Activated gamma-delta T cell (primary cell): ENCODE results near the gene ADAMTSL3.

ENCODE experiments used
- DNase-seq: peaks from one replicate; lab custom pipeline; 2025; lab: John Stamatoyannopoulos, UW

ADAMTSL3 gene

DNA sequence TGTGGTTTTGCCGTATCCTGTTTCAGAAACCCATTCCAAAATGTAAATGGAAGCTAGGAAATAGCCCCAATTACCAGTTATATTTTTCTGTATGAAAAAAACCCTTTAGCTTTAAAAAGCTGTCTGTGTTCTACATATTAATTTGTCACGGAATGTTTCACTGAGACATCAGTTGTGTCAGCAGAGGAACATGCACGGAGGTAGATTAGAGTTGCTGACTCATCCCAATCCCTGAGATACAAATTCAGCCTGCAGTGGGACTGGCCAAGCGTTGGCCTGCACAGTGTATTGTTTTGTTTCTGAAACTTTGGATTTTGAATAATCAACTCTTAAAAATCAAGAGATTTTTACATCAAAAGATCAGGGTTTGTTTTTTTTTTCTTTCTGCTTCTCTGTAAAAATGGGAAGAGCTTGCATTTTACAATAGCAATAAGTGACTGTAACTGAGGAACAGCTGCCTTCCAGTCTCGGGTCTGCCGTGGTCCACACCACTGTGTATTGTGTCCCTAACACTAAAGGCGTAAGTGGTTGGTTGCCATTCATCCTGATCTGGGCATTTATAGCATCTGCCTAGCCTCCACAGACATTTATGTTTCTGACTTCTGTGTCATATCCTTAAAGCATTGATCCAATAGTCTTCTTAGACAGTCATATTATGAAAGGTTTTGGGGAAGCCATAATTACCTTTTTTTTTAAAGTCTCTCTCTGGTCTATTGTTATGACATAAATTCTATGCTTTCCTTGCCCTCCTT, 218.1 kb downstream of the ADAMTSL3 start:
- no peak for DNase-seq

DNA sequence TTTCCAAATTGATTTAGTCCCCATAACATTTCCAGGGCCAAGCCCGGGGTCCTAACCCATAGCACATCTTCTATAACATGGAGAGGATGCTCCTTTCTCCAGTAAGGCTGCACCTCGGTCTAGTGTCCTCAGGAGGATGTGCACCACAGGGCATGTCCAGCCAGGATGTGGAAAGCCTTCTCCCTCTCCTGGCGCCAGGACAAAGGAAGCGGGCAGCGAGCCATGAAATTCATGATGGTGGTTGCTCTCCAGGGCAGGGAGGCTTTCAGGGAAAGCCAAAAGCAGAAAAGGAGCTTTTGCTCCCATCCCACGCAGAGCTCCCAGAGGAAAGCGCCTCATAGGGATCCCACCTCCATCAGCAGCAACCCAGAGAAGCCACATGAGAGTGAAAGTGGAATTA, 220.0 kb downstream of the ADAMTSL3 start:
- no peak for DNase-seq

DNA sequence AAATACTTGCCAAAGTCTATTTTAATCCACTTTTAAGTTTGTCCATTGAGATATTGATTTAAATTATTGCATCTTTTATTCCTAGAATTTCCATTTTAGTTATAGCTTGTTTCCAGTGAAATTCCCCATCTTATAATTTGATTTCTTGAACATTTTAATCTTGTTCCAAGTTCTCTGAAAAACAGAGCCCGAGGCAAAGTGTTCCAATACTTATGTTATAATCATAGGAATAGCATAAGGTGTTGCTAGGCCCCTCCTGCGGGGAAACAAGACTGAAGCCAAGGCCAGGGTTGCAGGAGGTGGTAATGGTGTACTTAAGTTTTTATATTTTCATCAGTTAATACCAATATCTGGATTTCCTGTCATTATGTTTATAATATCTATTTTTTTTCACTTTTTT, 226.6 kb downstream of the ADAMTSL3 start:
- DNase-seq: no peak

DNA sequence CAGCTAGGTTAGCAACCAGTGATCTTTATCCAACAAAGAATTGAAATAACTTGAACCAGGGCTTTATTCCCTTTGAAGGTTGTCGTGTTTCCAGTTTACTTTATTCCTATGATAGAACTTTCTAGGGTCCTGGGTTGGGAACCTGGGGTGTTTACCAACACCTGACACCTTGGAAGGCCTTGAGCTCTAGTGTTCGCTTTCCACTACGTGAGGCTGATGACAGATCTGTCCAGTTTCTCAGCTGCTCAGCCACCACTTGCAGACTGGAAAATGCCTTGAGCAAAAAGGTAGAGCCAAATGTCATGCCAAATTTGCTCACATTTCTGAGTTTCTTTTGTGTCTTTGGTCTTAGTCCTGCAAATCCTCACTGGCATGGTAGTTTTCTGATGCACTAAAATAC, 227.2 kb downstream of the ADAMTSL3 start:
- no peak for DNase-seq

DNA sequence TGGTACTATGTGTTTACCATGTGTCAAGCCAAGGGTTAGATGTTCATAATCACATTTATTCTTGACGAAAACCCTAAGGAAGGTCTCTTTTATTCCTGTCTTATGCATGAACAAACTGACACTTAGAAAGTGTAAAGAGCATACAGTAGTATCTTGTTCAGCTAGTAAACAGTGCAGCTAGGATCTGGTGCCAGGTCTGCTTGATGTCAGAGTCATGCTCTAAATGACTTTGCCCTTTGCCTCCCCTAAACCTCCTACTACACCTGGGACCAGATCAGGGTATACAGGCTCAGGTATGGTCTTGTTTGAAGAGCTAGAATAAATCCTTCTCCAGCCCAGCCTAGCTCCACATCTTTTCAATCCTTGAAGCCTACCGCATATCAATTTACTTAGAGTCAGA, 232.4 kb downstream of the ADAMTSL3 start:
- no peak for DNase-seq

DNA sequence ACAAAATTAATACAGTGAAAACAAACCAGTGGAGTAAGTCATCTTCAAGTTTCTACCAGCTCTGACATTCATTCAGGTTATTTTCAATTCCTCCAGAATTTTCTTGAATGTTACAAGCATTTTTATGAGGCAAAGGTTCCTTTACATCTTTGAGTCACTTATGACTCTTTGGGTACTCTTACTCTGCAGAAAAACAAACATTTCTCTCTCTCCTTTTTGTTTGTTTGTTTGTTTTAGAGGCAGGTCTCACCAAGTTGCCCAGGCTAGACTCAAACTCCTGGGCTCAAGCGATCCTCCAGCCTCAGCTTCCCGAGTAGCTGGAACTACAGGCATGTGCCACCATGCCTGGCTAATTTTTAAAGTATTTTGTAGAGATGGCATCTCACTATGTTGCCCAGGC, 233.5 kb downstream of the ADAMTSL3 start:
- no peak for DNase-seq

DNA sequence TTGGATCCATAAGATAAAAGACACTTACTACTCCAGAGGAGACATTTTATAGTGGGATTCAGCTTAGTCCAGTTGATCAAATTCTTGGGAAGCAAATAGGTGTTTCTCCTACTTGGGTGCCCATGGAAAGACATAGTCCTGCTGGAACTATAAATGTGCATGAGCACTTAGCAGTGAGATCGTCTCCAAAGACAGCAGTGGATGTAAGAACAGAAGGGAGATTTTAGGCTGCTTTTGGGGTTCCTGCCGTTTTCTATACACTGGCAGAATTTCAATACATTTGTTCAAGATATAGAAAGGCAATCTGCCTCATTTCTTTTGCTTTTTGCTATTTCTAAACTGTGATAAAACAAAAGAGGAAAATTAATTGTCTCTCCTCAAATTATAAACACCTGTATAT, 234.0 kb downstream of the ADAMTSL3 start:
- no peak for DNase-seq

DNA sequence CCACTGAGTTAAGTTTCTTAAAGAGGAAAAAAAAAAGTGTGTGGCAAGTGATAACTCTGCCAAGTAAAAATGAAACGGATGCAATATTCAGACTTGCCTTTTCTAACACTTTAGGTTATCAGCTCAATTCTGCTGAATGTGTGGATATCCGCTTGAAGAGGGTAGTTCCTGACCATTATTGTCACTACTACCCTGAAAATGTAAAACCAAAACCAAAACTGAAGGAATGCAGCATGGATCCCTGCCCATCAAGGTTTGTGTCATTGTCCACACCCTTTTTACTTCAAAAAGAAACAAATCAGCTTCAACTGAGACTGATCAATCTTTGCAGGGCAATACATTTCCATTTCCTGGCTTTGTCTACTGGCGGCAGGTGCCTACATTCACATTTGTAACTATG, 236.1 kb downstream of the ADAMTSL3 start:
- no peak for DNase-seq

DNA sequence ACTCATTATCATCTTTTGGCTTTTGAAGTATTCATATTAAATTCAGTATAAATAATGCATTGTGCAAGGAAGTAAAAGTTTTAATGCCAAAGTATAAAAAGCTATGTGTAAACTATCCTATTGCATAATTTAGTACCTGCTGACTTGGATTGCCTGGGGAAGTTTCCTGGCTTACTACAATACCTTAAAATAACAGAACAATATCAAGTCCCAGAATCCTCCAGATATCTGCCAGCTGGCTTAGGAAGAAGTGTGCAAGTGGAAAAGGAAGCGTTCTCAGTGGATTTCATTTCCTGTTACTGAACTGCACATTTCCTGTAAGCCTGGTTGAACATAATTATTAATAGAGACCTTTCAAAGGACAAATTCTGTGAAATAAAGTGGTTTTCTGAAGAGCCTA, 236.7 kb downstream of the ADAMTSL3 start:
- no peak for DNase-seq

DNA sequence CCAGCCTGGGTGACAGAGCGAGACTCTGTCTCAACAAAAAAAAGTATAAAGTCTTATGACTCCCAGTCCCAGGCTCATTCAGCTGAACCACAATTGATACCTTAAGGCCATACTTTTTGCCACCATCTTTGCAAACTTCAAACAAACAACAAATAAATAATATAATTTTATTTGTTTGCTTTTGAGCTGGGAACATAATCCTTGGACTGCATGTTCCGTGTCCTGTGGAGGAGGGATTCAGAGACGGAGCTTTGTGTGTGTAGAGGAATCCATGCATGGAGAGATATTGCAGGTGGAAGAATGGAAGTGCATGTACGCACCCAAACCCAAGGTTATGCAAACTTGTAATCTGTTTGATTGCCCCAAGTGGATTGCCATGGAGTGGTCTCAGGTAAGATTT, 238.6 kb downstream of the ADAMTSL3 start:
- no peak for DNase-seq

DNA sequence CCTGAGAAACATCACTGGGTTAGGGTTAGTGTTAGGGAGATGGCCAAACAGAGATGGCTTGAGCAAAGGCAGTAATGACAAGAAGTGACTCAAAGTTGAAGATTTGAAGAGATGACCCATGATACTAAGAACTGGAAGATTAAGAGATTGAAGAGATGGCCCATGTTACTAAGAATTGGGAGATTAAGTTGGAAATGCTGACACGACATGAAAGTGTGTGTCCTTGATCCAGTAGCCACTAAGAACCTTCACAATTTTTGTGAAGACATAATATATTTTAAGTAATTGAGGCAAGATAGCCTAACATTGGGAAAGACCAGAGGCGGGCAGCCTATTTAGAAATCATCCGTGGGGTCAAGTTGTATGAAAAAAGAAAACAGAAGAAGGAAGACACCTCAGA, 239.4 kb downstream of the ADAMTSL3 start:
- DNase-seq: no peak

DNA sequence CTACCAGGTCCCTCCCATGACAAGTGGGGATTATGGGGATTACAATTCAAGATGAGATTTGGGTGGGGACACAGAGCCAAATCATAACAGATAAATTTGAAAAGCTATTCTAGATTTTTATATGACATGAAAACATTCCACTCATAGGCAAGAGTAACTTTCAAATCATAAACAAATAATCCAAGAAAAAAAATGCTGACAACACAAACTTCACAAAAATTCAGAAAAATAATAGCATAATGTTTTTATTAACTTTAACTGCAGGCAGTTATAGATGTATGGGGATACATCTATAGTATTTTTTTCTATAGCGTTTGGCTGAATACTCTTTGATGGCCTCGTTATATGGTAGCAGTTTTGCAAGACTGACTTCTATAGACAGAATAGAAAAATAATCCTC, 243.1 kb downstream of the ADAMTSL3 start:
- DNase-seq: no peak

DNA sequence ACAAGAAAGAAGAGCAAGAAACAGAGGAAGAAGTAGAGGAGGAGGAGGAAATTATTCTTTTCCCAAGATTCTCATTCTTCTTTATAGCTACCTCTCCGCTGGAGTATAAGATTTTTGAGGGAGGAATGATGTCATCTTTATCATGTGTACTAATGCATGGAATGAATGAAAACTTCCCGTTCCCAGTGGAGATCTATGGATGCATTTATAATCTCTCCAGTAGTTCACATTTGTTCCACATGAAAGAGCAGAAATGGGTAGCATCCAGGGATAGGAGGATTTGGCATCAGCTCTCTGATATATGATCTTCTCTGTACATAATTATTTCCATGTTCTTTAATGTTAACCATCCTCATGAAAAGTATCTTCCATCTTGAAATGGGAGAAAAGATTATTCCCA, 244.4 kb downstream of the ADAMTSL3 start:
- no peak for DNase-seq

DNA sequence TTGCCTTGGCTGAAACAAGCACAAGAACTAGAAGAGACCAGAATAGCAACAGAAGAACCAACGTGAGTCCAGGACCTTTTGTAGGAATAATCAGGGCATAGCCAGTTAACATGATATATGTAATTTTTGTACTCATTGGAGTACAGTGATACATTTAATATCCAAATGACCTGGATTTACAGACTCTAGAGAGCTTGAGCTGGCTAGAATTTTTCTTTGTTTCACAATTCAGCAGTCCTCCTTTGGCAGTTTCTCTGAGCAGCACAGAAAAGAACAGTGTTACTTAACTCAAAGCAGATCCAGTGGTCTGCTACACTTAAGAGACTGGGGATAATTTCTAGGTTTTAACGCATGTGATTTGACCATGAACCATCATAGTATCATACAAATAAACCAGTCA, 245.7 kb downstream of the ADAMTSL3 start:
- no peak for DNase-seq

DNA sequence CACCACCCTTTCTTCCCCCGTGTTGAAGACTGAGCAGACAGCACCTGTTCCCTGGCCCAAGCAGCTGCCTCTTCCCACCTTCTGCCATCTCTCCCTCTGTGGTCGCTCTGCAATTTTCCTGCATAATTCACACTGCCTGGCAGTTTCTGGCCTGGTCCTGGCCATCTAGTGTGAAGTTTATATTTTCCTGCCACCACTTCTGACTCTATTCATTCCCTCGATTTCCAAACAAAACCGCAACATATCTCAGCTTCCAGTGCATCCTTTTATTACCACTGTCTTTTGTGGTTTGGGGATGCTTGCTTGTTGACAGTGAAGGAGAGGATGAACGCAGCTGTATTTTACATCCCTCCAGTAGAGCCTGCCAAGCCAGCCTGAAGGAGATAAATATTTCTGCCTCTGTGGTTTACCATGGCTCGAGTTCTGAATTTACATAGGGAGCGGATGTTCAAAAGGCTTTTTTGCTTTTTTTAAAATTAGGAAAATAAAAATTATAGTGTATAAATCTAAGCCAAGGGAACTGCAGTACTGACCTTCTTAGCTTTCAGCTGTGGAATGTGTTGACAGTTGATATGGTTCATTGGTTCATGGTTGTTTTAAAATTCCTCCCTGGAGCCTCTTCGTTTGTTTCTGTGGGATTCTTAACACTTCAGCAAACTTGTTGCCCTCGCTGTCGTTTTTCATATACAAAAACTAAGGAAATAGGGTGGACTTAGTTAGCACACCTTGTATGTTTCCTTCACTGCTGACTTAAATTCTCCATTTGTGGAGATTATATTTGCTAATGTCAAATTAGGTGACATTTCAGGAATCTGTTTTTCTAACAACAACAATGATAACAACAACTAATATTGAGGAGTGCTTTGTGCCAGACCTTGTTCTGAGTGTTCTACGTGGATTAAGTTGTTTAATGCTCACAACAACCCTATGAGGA, 250.5 kb downstream of the ADAMTSL3 start:
- no peak for DNase-seq

DNA sequence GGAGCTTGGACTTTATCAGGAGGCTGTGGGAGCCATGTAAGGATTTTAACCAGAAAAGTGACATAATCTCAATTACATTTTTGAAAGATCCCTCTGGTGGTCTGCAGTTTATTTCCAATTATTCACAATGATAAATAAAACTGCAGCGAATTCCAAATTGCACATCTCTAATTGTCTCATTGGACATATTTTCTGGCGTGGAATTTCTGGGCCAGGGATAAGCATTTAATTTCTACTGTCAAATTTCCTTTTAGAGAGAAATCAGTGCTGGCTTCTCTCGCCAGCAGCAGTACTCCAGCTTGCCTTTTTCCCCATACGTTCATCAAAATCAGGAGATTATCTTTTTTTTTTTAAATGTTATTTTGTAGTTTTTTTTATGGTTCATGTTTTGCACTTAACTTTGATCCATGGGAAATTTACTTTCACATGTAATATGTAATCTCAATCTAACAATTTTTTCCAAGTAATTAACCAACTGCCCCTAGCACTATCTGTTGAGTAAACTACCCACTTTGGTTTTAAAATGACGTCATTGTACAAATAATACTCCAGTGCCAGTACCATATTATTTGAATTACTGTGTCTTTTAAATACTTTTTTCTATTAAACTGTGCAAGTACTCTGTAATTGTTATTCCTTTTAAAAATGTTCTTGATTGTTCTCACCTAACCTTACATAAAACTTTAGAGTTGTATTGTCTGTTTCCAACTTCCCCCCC, 251.8 kb downstream of the ADAMTSL3 start:
- no peak for DNase-seq

DNA sequence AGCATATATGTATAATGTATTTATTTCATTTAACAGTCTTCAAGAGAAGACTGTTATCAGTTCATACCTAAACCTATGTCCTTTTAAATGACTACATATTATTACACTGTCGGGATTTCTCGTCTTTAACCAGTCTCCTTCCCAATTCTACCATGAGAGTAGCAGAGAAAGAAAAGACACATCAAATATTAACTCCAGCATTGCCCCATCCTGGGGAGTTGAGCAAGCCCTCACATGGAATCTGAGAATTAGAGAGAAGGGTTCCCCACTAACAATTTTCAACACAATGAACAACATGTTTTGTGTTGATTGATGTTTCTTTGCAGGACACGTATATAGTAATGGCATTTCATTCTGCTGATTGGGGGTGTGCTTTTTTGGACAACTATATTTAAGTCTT, 257.4 kb downstream of the ADAMTSL3 start:
- DNase-seq: no peak

DNA sequence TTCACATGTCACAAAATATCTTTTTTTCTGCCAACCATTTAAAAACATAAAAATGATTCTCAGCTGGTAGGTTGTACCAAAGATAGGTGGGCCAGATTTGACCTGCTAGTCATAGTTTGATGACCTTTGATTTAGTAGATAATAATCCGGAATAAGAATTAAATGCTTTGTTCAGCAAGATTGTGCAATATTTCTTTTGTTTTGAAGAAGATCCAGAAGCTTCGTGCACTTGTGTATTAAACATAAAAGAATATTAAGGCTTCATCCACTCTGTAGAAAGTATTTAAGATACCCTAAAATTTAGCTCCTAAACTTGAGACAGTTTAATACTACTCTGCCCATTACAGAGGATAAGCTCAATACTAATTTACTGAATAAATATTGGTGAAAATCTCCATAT, 258.4 kb downstream of the ADAMTSL3 start:
- no peak for DNase-seq

DNA sequence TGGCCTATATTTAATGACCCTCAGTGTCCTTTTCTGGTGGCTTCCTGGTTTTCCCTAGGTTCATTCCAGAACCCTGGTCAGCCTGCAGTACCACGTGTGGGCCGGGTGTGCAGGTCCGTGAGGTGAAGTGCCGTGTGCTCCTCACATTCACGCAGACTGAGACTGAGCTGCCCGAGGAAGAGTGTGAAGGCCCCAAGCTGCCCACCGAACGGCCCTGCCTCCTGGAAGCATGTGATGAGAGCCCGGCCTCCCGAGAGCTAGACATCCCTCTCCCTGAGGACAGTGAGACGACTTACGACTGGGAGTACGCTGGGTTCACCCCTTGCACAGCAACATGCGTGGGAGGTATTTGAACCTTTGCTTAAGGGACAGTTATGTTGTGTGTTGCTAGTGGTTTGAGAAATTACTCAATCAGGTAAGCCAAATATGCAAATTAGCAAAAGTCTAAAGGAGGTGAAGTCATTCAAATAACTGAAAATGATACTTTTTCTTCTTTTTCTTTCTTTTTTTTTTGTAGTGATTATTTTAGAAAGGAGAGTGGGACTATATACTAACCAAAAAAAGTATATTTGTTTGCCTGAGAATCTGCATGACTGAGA, 259.2 kb downstream of the ADAMTSL3 start:
- DNase-seq: no peak

DNA sequence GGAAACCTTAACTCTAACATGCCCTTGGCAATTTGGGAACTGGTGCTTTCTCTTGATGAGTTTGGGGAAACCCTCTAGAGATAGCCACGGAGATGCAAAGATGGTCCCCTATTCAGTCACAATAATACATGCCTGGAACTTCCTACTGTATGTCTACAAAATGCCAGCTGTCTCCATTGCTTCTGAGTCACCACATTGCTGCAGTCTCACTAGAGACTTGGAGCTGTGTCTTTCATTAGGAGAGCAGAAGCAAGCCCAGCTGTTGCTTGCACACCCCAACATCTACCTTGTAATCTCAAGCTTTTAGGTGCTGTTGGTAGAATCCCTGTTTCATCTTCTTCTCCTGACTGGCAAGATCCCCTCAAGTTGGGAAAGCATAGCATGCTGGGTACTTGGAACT, 261.0 kb downstream of the ADAMTSL3 start:
- DNase-seq: no peak

DNA sequence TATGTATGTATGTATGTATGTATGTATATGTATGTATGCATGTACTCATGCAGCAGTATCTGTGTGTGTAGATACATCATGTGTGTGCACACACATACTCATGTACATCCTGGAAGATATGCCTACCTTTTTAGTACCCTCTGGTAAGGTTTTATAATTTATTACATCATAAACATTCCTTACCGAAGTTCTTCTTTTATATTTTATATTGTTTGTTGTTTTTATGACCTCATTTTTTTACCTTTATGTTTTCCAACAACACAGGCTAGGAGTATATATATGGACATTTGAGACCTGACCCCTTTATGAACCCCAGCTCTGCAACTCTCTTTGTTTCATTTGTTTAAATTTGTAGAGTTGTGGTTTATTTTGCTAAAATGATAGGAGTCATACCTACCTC, 263.5 kb downstream of the ADAMTSL3 start:
- no peak for DNase-seq

DNA sequence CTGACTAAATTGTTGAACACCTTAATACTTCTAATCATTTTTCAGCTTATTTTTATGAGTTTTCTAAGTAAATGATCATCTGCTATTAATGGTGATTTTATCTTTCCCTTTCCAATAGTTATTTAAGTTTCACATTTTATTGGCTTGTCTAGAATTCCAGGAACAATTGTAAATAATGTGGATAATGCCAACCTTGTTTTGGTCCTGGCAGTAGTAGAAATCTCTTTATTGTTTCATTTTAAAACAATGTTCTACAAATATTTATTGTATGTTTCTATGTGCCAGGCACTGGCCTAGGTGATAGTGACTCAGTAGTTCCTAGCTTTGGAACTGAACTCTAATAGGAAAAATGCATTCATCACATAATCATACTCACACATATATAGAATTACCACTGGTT, 264.1 kb downstream of the ADAMTSL3 start:
- no peak for DNase-seq
